Measurements from ENCODE around the gene KLF6. TPM values are rescaled to one million over a fixed set of nuclear protein-coding genes. Genes with fewer than 3 reads are reported as not detected.

KLF6 gene
- total and polyA plus RNA-seq, 2 experiments from 2014 or later = 19.6 to 35.4 TPM

GRCh38 chr10:3750006-3750816, 34.8 kb downstream of the KLF6 start (continued):
- TF ChIP-seq STAT1 (IDR thresholded peaks at IDR 0.05; ENCODE audit: unreplicated experiment) (no peak), NANOG (IDR thresholded peaks at IDR 0.05; ENCODE audit: borderline replicate concordance) (no peak), CREB1 (CRISPR knock-in tag; IDR thresholded peaks at IDR 0.05; ENCODE audit: low read depth) (no peak), EZH2phosphoT487 (IDR thresholded peaks at IDR 0.05; ENCODE audit: unreplicated experiment) (no peak), POLR2AphosphoS5 (IDR thresholded peaks at IDR 0.05; ENCODE audit: low read depth) (no peak), ETS1 (IDR thresholded peaks at IDR 0.05) (no peak), JUNB (IDR thresholded peaks at IDR 0.05; ENCODE audit: unreplicated experiment) (no peak), REST (IDR thresholded peaks at IDR 0.05; ENCODE audit: unreplicated experiment) (no peak), EZH2 (IDR thresholded peaks at IDR 0.05; ENCODE audit: low read depth, unreplicated experiment) (no peak), CTCF (conservative IDR thresholded peaks at IDR 0.05; ENCODE audit: low read depth in 2 of 2) (no peak)

GRCh38 chr10:3749600-3749999, 35.4 kb downstream of the KLF6 start:
- H3K36me3 ChIP-seq (ENCODE audit: insufficient read depth) = no peaks in the 10 kb centered on the region
- H4K20me1 ChIP-seq (replicated peaks; ENCODE audit: insufficient read depth) = no peaks in the 10 kb centered on the region
- no peaks in the 10 kb centered on the region; the same call in 2 of the 3 replicates for H3K9me3 Mint-ChIP-seq
- H3K4me3 Mint-ChIP-seq = no peak overlapping the region
- DNase-seq (ENCODE audit: low spot score) = no peak
- H3K4me1 Mint-ChIP-seq = peaks cover 15% of the 10 kb centered on the region
- peaks cover 11% of the 10 kb centered on the region; the same call in 1 of the 2 replicates for H3K9me2 ChIP-seq (ENCODE audit: insufficient read depth)
- TF ChIP-seq ETS1 (IDR thresholded peaks at IDR 0.05) (no peak), STAT1 (IDR thresholded peaks at IDR 0.05; ENCODE audit: unreplicated experiment) (no peak), NANOG (IDR thresholded peaks at IDR 0.05; ENCODE audit: borderline replicate concordance) (no peak), POLR2AphosphoS5 (IDR thresholded peaks at IDR 0.05; ENCODE audit: low read depth) (no peak), REST (IDR thresholded peaks at IDR 0.05; ENCODE audit: unreplicated experiment) (no peak), JUNB (IDR thresholded peaks at IDR 0.05; ENCODE audit: unreplicated experiment) (no peak)
- H3K4me1 ChIP-seq (ENCODE audit: insufficient read depth) = peaks cover 8% of the 10 kb centered on the region
- no peaks in the 10 kb centered on the region for H3K36me3 Mint-ChIP-seq (ENCODE audit: low read depth)
- H2AFZ ChIP-seq = peak overlapping the region; percentile 85
- H3F3A ChIP-seq (replicated peaks; ENCODE audit: low read depth) = no peaks in the 10 kb centered on the region
- H3K27me3 Mint-ChIP-seq (ENCODE audit: insufficient read depth, low read depth, poor library complexity) = peaks cover 6% of the 10 kb centered on the region
- no peak overlapping the region for H3K4me2 ChIP-seq
- no peak overlapping the region for H3K27ac ChIP-seq (ENCODE audit: low read depth)
- H3K4me3 ChIP-seq = no peak overlapping the region
- no peaks in the 10 kb centered on the region for H3K27me3 ChIP-seq (ENCODE audit: insufficient read depth)
- no peak for ATAC-seq
- H3K79me2 ChIP-seq (replicated peaks; ENCODE audit: insufficient read depth) = no peaks in the 10 kb centered on the region
- H3K27ac Mint-ChIP-seq = no peak overlapping the region
